Pancreas (tissue), 10 donors: ENCODE results near the gene NLGN1. TPM values are rescaled to one million over a fixed set of nuclear protein-coding genes. Genes with fewer than 3 reads are reported as not detected.

Source experiments
- ATAC-seq, 4 donors: fragments of 200-7000 bp; cut with Tn5 transposase; one replicate each; pipeline versions ENCODE4 v1.8.0 to v1.9.1; 2020; ENCODE audit warnings: mild to moderate bottlenecking in 4 of 4, moderate library complexity in 4 of 4
- DNase-seq, 6 donors: peaks; one replicate each; pipeline ENCODE4 v3.0.0-alpha.2; 2020
- FAIRE-seq: peaks from 2 replicates; lab custom pipeline; 2012; peaks lifted over from hg19 to GRCh38; lab: Jason Lieb, UNC
- H3K27ac ChIP-seq, 4 donors: fragments of 200-600 bp; sonication (generic); 1 replicate in 3 of 4; 2 replicates in 1 of 4; pipeline versions ENCODE4 v1.5.0 to v1.8.0; 2020
- H3K27me3 ChIP-seq, 4 donors: fragments of 200-600 bp; one replicate each; pipeline ENCODE4 v1.8.0; 2021
- H3K36me3 ChIP-seq, 3 donors: fragments of 200-600 bp; sonication (generic) in 1 of 3; one replicate each; pipeline versions ENCODE4 v1.5.0 to v1.8.0; 2020 to 2021
- H3K4me1 ChIP-seq, 3 donors: fragments of 200-600 bp; one replicate each; pipeline ENCODE4 v1.8.0; 2021
- H3K4me3 ChIP-seq, 4 donors: fragments of 200-600 bp; sonication (generic) in 2 of 4; one replicate each; pipeline versions ENCODE4 v1.5.0 to v1.8.0; 2020 to 2021
- H3K9me3 ChIP-seq, 4 donors: fragments of 200-600 bp; one replicate each; pipeline ENCODE4 v1.8.0; 2021
- CTCF ChIP-seq, 4 donors: fragments of 200-600 bp; sonication (generic) in 3 of 4; IDR thresholded peaks; one replicate each; pipeline versions ENCODE4 v1.5.0 to v1.8.0; 2021; ENCODE audit warnings: antibody characterized with exemption in 4 of 4
- WGBS, 2 donors: extraction: QIAGEN DNeasy Blood & Tissue Kit; methylation state at CpG; one replicate each; pipeline ENCODE4 v1.1.7; 2013; 5-methylcytosine and 5-hydroxymethylcytosine counted together
- intact Hi-C, 3 donors: fragments of 100-400 bp; cut with DNase I; formaldehyde crosslinking; loops; one replicate each; pipeline versions ENCODE4 v1.11.1 to v1.14.2; 2022
- polyA plus RNA-seq, 2 donors: library from polyadenylated mRNA; stranded (reverse); fragments of 200-250 nt; gene quantifications; one replicate each; pipeline ENCODE4 v1.2.3, GENCODE V29; 2013
- total RNA-seq, 6 donors: library from RNA; stranded (reverse); fragmentation: NEBNext Ultra II Directional in 4 of 6; extraction: Animal tissue kit (Norgen Biotek cat#: 25700) in 4 of 6; gene quantifications; one replicate each; pipeline versions ENCODE4 v1.2.1 to v1.2.4, GENCODE V29; 2021 to 2023
- donor health status: healthy with polysubstance abuse.
- donor health status: DM: no; HTN: no; CAD: no; lungs with moderate emphysema.
- donor health status: DM: no; HTN: no; CAD: no.
- donor health status: control.
- donor health status: control.
- donor health status: Bipolar disorder and iron deficiency.
- donor health status: DM: yes; HTN: yes; CAD: no.
- donor health status: DM: no; HTN: no; CAD: no.
- donor health status: DM: no; HTN: no; CAD: no.
- donor health status: DM: yes; HTN: yes; CAD: no.

NLGN1 gene
- total and polyA plus RNA-seq, 8 donors = 0.49 to 2.3 (median 0.84) TPM

- ATAC-seq = no peak
- Histone ChIP-seq H3K27me3 (no peaks in the 10 kb centered on the region), H3K36me3 (no peaks in the 10 kb centered on the region), H3K4me1 (no peaks in the 10 kb centered on the region), H3K4me3 (no peak overlapping the region), H3K27ac (no peak overlapping the region), H3K9me3 (no peaks in the 10 kb centered on the region)
- no peak for TF ChIP-seq CTCF (IDR thresholded peaks at IDR 0.05)
- WGBS, 2 donors = 24 to 25% methylated on average over 1 of the region's 1 CpG
- DNase-seq = no peak
- intact Hi-C loops = no loop called here
- FAIRE-seq = no peak
Observed at GRCh38 chr3:173988909-173989308, 591.4 kb downstream of the NLGN1 start.

- H3K36me3 ChIP-seq = no peaks in the 10 kb centered on the region
- TF ChIP-seq CTCF (IDR thresholded peaks at IDR 0.05) = no peak
- no peak overlapping the region for H3K27ac ChIP-seq
- no peak overlapping the region for H3K4me3 ChIP-seq
- no peaks in the 10 kb centered on the region for H3K4me1 ChIP-seq
- no peak for ATAC-seq
- intact Hi-C loops = no loop called here
- no peak for DNase-seq
- FAIRE-seq = no peak
- no peaks in the 10 kb centered on the region for H3K27me3 ChIP-seq
- H3K9me3 ChIP-seq = no peaks in the 10 kb centered on the region
Observed at GRCh38 chr3:173992416-173992815, 594.9 kb downstream of the NLGN1 start.

- intact Hi-C loops = no loop called here
- Histone ChIP-seq H3K27ac (no peak overlapping the region), H3K27me3 (no peaks in the 10 kb centered on the region), H3K4me1 (no peaks in the 10 kb centered on the region), H3K36me3 (no peaks in the 10 kb centered on the region), H3K4me3 (no peak overlapping the region), H3K9me3 (no peaks in the 10 kb centered on the region)
- ATAC-seq = no peak
- DNase-seq = no peak
- WGBS, 2 donors = 32 to 34% methylated on average over 1 of the region's 1 CpG
- no peak for TF ChIP-seq CTCF (IDR thresholded peaks at IDR 0.05)
- no peak for FAIRE-seq
Observed at GRCh38 chr3:173993299-173993698, 595.8 kb downstream of the NLGN1 start.

- FAIRE-seq (no peak), ATAC-seq (no peak), DNase-seq (no peak)
- Histone ChIP-seq H3K4me3 (no peak overlapping the region), H3K9me3 (no peaks in the 10 kb centered on the region), H3K4me1 (no peaks in the 10 kb centered on the region), H3K36me3 (no peaks in the 10 kb centered on the region), H3K27ac (no peak overlapping the region), H3K27me3 (no peaks in the 10 kb centered on the region)
- WGBS, 2 donors = 70 to 87% methylated on average over 1 of the region's 1 CpG
- no peak for TF ChIP-seq CTCF (IDR thresholded peaks at IDR 0.05)
- intact Hi-C loops = no loop called here
Observed at GRCh38 chr3:174000675-174001074, 603.1 kb downstream of the NLGN1 start.

- TF ChIP-seq CTCF (IDR thresholded peaks at IDR 0.05) = no peak
- Histone ChIP-seq H3K9me3 (no peaks in the 10 kb centered on the region), H3K27me3 (no peaks in the 10 kb centered on the region), H3K4me3 (no peak overlapping the region), H3K36me3 (no peaks in the 10 kb centered on the region), H3K4me1 (no peaks in the 10 kb centered on the region), H3K27ac (no peak overlapping the region)
- ATAC-seq = no peak
- intact Hi-C loops = no loop called here
- no peak for FAIRE-seq
- WGBS, 2 donors = 25 to 27% methylated on average over 1 of the region's 1 CpG
- no peak for DNase-seq
Observed at GRCh38 chr3:174002543-174002942, 605.0 kb downstream of the NLGN1 start.
